GM19463 (cell line): Measurements from ENCODE around the gene DMD.
A peak's percentile ranks its signal among the peaks of the same experiment; 100 is the strongest.

Experiments
- ATAC-seq: cut with Tn5 transposase; IDR thresholded peaks from one replicate; pipeline ENCODE4 v1.9.1; 2021; ENCODE audit warnings: mild to moderate bottlenecking, moderate library complexity; ENCODE audit not compliant: unreplicated experiment

Gene DMD

GRCh38 chrX:31266203-31267076 is 1944.9 kb downstream of the DMD start:
- peak; percentile 96 for ATAC-seq

- no peak for ATAC-seq
Measured at GRCh38 chrX:31265383-31265782, 1946.0 kb downstream of the DMD start.

DNA sequence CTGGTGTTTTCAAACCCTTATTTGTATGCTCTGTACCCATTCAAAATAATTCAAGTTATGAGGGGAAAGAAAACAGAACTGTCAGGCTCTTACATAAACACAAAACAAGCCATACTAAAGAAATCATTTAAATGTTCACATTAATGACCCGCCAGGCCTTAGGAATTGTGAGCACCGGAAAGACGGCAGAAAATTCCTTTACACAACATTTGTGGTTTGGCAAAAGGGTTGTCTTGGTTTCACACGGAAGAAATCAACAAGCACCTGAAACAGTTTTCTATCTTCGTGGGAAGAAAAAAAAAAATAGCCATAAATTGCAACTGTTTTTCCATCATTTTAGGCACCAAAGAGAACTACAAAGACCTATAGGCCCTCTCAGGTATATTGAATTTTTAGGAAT is 1951.0 kb downstream of the DMD start:
- no peak for ATAC-seq

GRCh38 chrX:31258166-31258565 is 1953.2 kb downstream of the DMD start:
- no peak for ATAC-seq

- ATAC-seq: no peak
Measured at GRCh38 chrX:31255310-31256033, 1955.9 kb downstream of the DMD start.

- ATAC-seq: no peak
Measured at GRCh38 chrX:31252133-31252532, 1959.2 kb downstream of the DMD start.

DNA sequence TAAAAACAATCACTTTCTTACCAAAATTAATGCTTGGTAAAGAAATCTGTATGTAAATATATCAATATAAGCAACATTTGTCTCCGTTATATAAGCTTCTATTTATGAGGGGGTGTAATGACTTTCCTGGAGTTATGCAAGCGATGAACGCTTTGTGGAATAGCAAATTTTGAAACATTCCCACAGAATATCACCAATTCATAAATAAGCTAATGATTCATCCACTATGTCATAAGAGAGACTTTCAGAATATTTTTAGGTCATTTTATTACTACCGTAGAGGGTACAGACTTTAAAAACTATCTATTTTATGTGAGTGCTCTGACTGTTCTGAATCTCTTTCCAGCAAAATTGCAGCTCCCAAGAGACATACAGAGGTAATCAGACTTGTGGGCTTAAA is 1960.0 kb downstream of the DMD start:
- ATAC-seq: no peak

- peak; percentile 90 for ATAC-seq
Measured at GRCh38 chrX:31245714-31246113, 1965.6 kb downstream of the DMD start.

DNA sequence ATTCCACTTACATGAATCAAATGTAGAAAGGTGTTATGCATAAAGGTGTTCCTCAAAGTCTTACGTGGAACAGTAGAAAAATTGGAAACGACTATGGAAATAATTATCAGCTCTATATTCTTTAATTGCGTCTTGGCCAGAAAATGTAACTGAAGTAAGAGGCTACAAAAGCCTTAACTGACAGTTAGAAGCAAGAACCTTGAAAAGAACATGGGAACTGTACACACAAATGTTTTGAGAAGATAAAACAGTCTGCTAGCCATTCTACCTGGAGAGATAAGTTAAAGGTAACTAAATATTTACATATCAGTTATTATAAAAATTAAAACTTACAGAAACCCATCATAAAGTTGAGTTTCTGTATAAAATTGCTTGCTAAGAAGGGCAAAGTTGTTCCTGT is 1967.5 kb downstream of the DMD start:
- ATAC-seq: no peak

DNA sequence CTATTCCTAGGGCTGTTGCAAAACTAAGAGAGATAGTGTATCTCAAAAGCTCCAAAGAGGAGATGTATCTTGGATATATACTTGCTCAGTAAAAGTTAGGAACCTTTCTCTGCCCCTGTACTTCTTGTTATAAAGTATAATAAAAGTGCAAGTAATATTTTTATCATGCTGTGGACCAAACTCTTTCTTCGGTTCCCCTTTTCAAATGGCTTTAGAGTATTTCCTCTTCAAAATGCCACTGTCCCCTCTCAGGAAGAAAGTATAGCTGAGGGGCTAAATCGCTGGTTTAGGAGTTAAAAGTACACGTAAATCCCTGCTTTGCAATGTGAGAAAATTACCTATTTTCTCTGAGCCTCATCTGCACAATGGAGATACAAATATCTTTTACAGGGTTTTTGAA is 1970.4 kb downstream of the DMD start:
- ATAC-seq: no peak

- ATAC-seq: peak; percentile 28
Measured at GRCh38 chrX:31237189-31237588, 1974.2 kb downstream of the DMD start.

GRCh38 chrX:31236231-31236630 is 1975.1 kb downstream of the DMD start:
- peak; percentile 49 for ATAC-seq

DNA sequence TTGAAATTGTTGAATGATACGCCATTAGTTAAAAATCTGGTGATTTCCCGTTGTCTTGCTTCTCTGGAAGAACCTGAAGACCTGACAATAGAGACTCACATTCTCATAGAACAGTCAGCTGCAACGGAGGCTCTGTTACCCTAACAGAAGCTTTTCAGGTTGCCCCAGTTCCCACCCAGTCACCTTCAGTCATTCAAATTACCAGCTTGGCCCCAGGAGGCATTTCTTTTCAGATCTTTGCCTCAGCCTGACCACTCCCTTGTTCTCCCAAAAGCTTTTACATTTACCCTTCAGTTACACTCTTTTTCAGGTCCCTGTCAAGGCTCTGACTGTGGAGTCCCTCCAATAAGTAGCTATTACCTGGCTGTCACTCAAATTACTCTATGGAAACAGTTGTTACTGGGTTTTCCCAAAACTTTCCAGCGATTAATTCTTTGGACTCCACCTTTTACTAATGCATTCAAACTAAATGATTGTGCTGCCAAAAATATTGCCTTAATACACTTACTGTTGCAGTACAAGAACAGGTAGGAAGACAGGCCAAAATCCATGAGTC is 1977.3 kb downstream of the DMD start:
- ATAC-seq: peak; percentile 28

DNA sequence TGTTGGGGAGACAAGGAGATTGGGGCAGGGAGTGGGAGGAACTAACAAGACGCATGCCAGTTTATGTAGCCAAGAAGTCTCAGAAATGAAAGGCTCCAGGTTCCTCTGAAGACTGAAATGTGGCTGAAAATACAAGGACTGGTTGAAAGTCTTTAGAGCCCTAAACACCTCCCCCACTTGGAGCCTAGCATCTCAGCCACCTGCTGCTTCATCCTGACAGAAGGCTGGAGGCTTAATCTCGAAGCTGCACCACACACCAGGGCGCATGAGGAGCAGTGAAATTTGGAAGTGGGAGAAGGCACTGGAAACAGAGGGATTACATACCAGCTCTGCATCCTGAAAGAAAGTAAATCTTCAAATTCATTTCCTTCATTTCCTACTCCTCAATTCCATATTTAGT is 1978.8 kb downstream of the DMD start:
- no peak for ATAC-seq

DNA sequence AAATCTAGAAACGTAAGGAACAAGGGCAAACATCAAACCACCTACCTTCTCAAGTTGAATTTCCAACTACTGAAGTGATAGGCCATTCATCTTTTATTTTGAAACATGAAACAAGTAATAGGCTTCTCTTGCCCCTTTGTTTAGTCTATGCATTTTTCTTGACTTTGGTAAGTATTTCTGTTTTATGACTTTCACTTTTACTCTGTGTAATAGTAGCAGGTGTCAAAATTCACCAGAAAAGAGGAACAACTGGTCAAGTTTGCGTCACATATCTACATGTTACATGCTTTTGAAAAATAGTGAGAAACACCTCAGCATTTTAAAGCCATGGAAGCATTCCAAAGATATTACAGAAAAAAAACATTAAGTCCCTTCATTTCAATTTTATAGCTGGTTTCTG is 1982.4 kb downstream of the DMD start:
- peak; percentile 84 for ATAC-seq

DNA sequence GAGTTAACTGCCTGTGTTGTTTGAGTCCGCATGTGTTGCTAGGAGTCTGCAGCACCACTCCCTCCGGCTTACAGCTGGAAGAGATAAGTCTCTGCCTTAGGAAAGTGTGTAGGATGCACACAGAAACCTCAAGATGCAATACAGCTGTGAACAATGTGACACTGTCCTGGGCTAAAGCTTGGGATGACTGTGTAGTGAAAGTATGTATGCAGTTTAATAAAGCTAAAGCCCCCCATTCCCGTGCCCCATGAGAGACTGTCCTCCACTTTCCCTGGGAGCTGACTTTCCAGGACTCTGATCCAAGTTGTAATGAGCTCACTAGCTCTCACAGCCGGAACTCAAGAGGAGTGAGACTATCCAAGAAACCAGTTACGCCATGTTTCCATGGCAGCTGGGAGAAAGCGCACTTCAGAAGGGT is 1982.9 kb downstream of the DMD start:
- no peak for ATAC-seq

- ATAC-seq: no peak
Measured at GRCh38 chrX:31227250-31227649, 1984.1 kb downstream of the DMD start.

DNA sequence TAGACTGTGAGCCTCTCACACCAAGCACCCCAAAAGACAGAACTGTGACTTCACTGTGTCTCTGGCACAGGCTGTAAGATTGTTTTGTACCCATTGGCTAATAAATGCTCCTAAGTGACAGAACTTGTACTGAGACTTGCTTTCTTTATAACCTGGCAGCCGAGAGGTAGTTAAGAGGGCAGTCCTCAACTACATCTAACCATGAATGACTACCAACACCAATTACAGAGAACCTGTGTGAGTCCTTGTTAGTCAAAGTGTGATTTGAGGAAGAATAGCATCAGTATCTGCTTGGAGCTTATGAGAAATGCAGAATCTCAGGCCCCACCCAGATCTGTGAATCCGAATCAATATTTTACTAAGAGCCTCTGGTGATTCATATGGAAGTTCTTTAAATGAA is 1985.5 kb downstream of the DMD start:
- ATAC-seq: no peak

DNA sequence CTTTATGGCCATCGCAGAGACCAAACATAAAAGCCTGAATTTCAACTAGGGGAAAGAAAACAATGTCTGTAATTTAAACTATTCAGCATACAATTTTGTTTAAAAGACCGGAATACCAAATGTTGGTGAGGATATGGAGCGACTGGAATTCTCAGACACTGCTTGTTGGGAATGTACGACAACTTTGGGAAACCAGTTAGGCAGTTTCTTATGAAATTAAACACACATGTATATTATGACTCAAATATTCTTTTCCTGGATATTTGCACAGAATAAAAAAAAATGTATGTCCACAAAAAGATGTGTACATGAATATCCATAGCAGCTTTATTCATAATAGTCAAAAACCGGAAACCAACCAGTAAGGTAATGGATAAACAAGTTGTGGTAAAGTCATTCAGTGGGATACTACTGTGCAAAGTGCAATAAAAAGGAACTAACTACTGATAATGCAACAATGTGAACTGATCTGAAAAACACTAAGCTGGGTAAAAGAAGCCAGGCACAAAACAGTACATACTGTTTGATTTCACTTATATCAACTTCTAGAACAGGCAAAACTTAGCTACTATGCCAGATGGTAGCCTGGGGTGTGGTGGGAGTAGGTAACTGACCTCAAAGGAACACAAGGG is 1986.9 kb downstream of the DMD start:
- no peak for ATAC-seq

GRCh38 chrX:31223817-31224216 is 1987.5 kb downstream of the DMD start:
- peak; percentile 76 for ATAC-seq

- no peak for ATAC-seq
Measured at GRCh38 chrX:31222946-31223345, 1988.4 kb downstream of the DMD start.
